ENCODE data around the gene SLC14A1. TPM values are rescaled to one million over a fixed set of nuclear protein-coding genes. Genes with fewer than 3 reads are reported as not detected.

SLC14A1 gene
- total and polyA plus RNA-seq, 10 of the 15 experiments (the other 5 are each of a cell fraction or from before 2014, with no cell fraction given) = 0.06 to 0.67 (median 0.10) TPM; not detected in 2

- no peak overlapping the region for H3K4me3 ChIP-seq
- no peaks in the 10 kb centered on the region for H3K36me3 ChIP-seq (ENCODE audit: control insufficient read depth in 2 of 2, insufficient read depth in 2 of 2, low read length in 1 of 2)
- no peak overlapping the region for H2AFZ ChIP-seq (ENCODE audit: control insufficient read depth, low read depth, low read length)
- in situ Hi-C loops (cut with MboI) (no loop called here), intact Hi-C loops (cut with micrococcal nuclease; ENCODE audit: unreplicated experiment) (no loop called here)
- H3K4me1 ChIP-seq (ENCODE audit: control insufficient read depth, insufficient read depth, low read length) = peaks cover 35% of the 10 kb centered on the region
- TF ChIP-seq SP1 (IDR thresholded peaks at IDR 0.05; ENCODE audit: low read depth, low read length) = no peak
- no peak for TF ChIP-seq SMARCA5 (IDR thresholded peaks at IDR 0.05)
- TF ChIP-seq TCF12 (IDR thresholded peaks at IDR 0.05; ENCODE audit: low read depth, low read length) = 0 out of 2 replicates have a peak, but pooled peaks have one; percentile 32
- TF ChIP-seq IRF4 (IDR thresholded peaks at IDR 0.05; ENCODE audit: low read depth, low read length) = no peak
- TF ChIP-seq TAF1 (IDR thresholded peaks at IDR 0.05; ENCODE audit: borderline replicate concordance, low read depth, low read length) = no peak
- POLR2A ChIA-PET = interaction anchor here (4.1 kb wide), 1 partner anchor 23 kb away, joined by 39 read pairs; no protein-coding TSS in a partner anchor
- DNase-seq (ENCODE audit: low read depth, low spot score) = no peak
- H3K27me3 ChIP-seq (replicated peaks in 1 of 2; ENCODE audit: control insufficient read depth in 2 of 2, insufficient read depth in 2 of 2, low read length in 1 of 2) = no peaks in the 10 kb centered on the region
- SMC1A ChIA-PET (ENCODE audit: uncharacterized antibody, unreplicated experiment) = interaction anchor here (1.0 to 8.8 kb wide), 7 partner anchors 24 to 384 kb away, joined by 3 to 143 read pairs (median 5); no protein-coding TSS in a partner anchor
- FAIRE-seq = no peak
- RAD21 ChIA-PET (ENCODE audit: unreplicated experiment) = interaction anchor here (1.6 to 6.6 kb wide), 6 partner anchors 19 to 384 kb away, joined by 4 to 132 read pairs (median 12); no protein-coding TSS in a partner anchor
- H3K27ac ChIP-seq (ENCODE audit: control insufficient read depth, insufficient read depth) = no peak overlapping the region
- H4K20me1 ChIP-seq (ENCODE audit: control insufficient read depth, insufficient read depth) = no peaks in the 10 kb centered on the region
- H3K9me3 ChIP-seq (replicated peaks; ENCODE audit: control insufficient read depth, insufficient read depth, low read length) = no peaks in the 10 kb centered on the region
- no peak overlapping the region for H3K4me2 ChIP-seq (ENCODE audit: control insufficient read depth, insufficient read depth)
- H3K79me2 ChIP-seq (ENCODE audit: control insufficient read depth, insufficient read depth, low read length) = no peaks in the 10 kb centered on the region
- 83% methylated on average over 4 of the region's 4 CpGs for WGBS (ENCODE audit: insufficient coverage, insufficient replicate concordance, low lambda C conversion rate, missing lambda C conversion rate)
- H3K9ac ChIP-seq (ENCODE audit: control insufficient read depth, insufficient read depth, low read length) = no peak overlapping the region
- ATAC-seq = no peak
- CTCF ChIA-PET = interaction anchor here (0.7 to 10.4 kb wide), 15 partner anchors 9 to 384 kb away, joined by 3 to 189 read pairs (median 6); no protein-coding TSS in a partner anchor
- no TSS peak for BruUV-seq (replicated peaks)
These were observed 34.6 kb upstream of the SLC14A1 start for GRCh38 chr18:45689396-45689795.

GRCh38 chr18:45690975-45691815 is 32.8 kb upstream of the SLC14A1 start:
- intact Hi-C loops (cut with micrococcal nuclease; ENCODE audit: unreplicated experiment) = loop anchor here (1.0 to 5.0 kb wide), 4 partner anchors 26 to 381 kb away; partner anchors contain the start of gene PSTPIP2
- peak; percentile 41 for FAIRE-seq
- RAD21 ChIA-PET (ENCODE audit: unreplicated experiment) = interaction anchor here (0.8 to 6.6 kb wide), 5 partner anchors 25 to 382 kb away, joined by 3 to 132 read pairs (median 7); no protein-coding TSS in a partner anchor
- CTCF ChIA-PET = interaction anchor here (1.2 to 10.4 kb wide), 10 partner anchors 21 to 382 kb away, joined by 3 to 189 read pairs (median 6); no protein-coding TSS in a partner anchor
- Histone ChIP-seq H4K20me1 (ENCODE audit: control insufficient read depth, insufficient read depth) (no peaks in the 10 kb centered on the region), H3K4me2 (ENCODE audit: control insufficient read depth, insufficient read depth) (no peak overlapping the region), H3K27me3 (replicated peaks in 1 of 2; ENCODE audit: control insufficient read depth in 2 of 2, insufficient read depth in 2 of 2, low read length in 1 of 2) (no peaks in the 10 kb centered on the region), H2AFZ (ENCODE audit: control insufficient read depth, low read depth, low read length) (no peak overlapping the region), H3K9me3 (replicated peaks; ENCODE audit: control insufficient read depth, insufficient read depth, low read length) (no peaks in the 10 kb centered on the region), H3K79me2 (ENCODE audit: control insufficient read depth, insufficient read depth, low read length) (no peaks in the 10 kb centered on the region), H3K4me3 (no peak overlapping the region), H3K9ac (ENCODE audit: control insufficient read depth, insufficient read depth, low read length) (no peak overlapping the region), H3K36me3 (ENCODE audit: control insufficient read depth in 2 of 2, insufficient read depth in 2 of 2, low read length in 1 of 2) (no peaks in the 10 kb centered on the region), H3K27ac (ENCODE audit: control insufficient read depth, insufficient read depth) (no peak overlapping the region), H3K4me1 (ENCODE audit: control insufficient read depth, insufficient read depth, low read length) (peaks cover 32% of the 10 kb centered on the region)
- POLR2A ChIA-PET = no interaction called here
- in situ Hi-C loops (cut with MboI) = loop anchor here (5.0 to 10.0 kb wide), 3 partner anchors 186 to 384 kb away; partner anchors contain the start of gene PSTPIP2
- DNase-seq (ENCODE audit: low read depth, low spot score) = no peak
- BruUV-seq (replicated peaks) = no TSS peak
- SMC1A ChIA-PET (ENCODE audit: uncharacterized antibody, unreplicated experiment) = interaction anchor here (5.8 to 8.8 kb wide), 2 partner anchors 26 to 187 kb away, joined by 88 to 143 read pairs; no protein-coding TSS in a partner anchor
- 24% methylated on average over 12 of the region's 12 CpGs for WGBS (ENCODE audit: insufficient coverage, insufficient replicate concordance, low lambda C conversion rate, missing lambda C conversion rate)
- peak; percentile 28 for ATAC-seq
- TF ChIP-seq RB1 (IDR thresholded peaks at IDR 0.05; ENCODE audit: borderline replicate concordance) (peak; percentile 37; the same call in 1 of the 2 replicates), USF1 (IDR thresholded peaks at IDR 0.05; ENCODE audit: borderline replicate concordance, extremely low read length, insufficient read depth, low read depth, low read length) (no peak), ZNF274 (IDR thresholded peaks at IDR 0.05; ENCODE audit: insufficient read depth, insufficient read length) (no peak), SMC3 (IDR thresholded peaks at IDR 0.05; ENCODE audit: borderline replicate concordance, low read length) (peak; percentile 85), CTCF (IDR thresholded peaks at IDR 0.05 in 2 of 3, conservative IDR thresholded peaks at IDR 0.05 in 1 of 3; ENCODE audit: control insufficient read depth in 2 of 3, extremely low read depth in 1 of 3, insufficient read depth in 1 of 3, low read depth in 3 of 3, low read length in 3 of 3) (peak; percentile 79 to 93 (median 82)), POU2F2 (IDR thresholded peaks at IDR 0.05; ENCODE audit: borderline replicate concordance, low read depth, low read length) (0 out of 3 replicates have a peak, but pooled peaks have one; percentile 33), SMARCA5 (IDR thresholded peaks at IDR 0.05) (0 out of 2 replicates have a peak, but pooled peaks have one; percentile 23)
